ENCODE measurements around the gene CDC25A. TPM values are rescaled to one million over a fixed set of nuclear protein-coding genes. Genes with fewer than 3 reads are reported as not detected.

CDC25A gene
- total RNA-seq, 1 experiment from 2014 or later = 19.6 TPM

DNA sequence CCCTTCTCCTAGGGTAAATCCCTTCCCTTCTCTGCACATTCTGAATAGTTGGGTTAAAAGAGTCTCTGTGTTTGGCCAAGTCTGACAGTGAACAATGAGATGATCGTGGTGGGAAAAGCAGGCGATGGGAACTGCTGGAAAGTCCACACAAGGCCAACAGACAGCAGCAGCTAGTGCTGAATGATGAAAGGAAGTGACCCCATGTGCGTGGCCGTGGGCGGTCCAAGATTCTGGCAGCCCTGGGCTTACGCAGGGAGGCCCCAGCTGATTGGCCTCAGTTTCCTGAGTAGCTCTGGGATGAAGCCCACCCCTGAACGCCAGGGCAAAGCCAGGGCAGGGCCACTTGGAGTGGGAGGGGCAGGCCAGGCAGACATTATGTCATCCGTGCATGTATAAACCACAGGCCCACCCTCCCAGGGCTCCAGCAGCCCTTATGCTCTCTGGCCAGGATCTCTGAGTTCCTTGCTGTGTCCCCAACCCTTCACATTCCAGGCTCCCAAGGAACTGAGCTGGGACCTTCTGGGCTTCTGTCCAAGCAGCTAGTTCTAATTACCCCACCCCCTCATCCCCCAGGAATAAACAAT is 57.8 kb downstream of the CDC25A start:
- intact Hi-C loops (cut with micrococcal nuclease) = no loop called here
- no peak overlapping the region for H3K4me3 ChIP-seq (replicated peaks in 1 of 2; ENCODE audit: low read depth in 1 of 2, low read length in 2 of 2)
- H3K27me3 ChIP-seq (ENCODE audit: insufficient read depth, low read length) = no peaks in the 10 kb centered on the region
- H3K36me3 ChIP-seq (ENCODE audit: control insufficient read depth in 1 of 2, insufficient read depth in 2 of 2, low read length in 2 of 2) = no peaks in the 10 kb centered on the region
- ATAC-seq (no peak), DNase-seq (ENCODE audit: low read depth, low spot score) (no peak)
- TF ChIP-seq, protein P1, sequence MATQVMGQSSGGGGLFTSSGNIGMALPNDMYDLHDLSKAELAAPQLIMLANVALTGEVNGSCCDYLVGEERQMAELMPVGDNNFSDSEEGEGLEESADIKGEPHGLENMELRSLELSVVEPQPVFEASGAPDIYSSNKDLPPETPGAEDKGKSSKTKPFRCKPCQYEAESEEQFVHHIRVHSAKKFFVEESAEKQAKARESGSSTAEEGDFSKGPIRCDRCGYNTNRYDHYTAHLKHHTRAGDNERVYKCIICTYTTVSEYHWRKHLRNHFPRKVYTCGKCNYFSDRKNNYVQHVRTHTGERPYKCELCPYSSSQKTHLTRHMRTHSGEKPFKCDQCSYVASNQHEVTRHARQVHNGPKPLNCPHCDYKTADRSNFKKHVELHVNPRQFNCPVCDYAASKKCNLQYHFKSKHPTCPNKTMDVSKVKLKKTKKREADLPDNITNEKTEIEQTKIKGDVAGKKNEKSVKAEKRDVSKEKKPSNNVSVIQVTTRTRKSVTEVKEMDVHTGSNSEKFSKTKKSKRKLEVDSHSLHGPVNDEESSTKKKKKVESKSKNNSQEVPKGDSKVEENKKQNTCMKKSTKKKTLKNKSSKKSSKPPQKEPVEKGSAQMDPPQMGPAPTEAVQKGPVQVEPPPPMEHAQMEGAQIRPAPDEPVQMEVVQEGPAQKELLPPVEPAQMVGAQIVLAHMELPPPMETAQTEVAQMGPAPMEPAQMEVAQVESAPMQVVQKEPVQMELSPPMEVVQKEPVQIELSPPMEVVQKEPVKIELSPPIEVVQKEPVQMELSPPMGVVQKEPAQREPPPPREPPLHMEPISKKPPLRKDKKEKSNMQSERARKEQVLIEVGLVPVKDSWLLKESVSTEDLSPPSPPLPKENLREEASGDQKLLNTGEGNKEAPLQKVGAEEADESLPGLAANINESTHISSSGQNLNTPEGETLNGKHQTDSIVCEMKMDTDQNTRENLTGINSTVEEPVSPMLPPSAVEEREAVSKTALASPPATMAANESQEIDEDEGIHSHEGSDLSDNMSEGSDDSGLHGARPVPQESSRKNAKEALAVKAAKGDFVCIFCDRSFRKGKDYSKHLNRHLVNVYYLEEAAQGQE (IDR thresholded peaks at IDR 0.05; ENCODE audit: low read depth) = no peak
- TF ChIP-seq, protein P2, sequence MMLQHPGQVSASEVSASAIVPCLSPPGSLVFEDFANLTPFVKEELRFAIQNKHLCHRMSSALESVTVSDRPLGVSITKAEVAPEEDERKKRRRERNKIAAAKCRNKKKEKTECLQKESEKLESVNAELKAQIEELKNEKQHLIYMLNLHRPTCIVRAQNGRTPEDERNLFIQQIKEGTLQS (IDR thresholded peaks at IDR 0.05) = no peak
- no peak for TF ChIP-seq SP1 (IDR thresholded peaks at IDR 0.05; ENCODE audit: low read depth)
- H3K27ac ChIP-seq (ENCODE audit: low read depth, low read length) = no peak overlapping the region
- H3K4me2 ChIP-seq (ENCODE audit: low read length) = no peak overlapping the region
- H3K9me2 ChIP-seq (ENCODE audit: insufficient read depth) = no peaks in the 10 kb centered on the region
- H3K79me2 ChIP-seq (ENCODE audit: insufficient read depth, low read length) = no peaks in the 10 kb centered on the region
- RAD21 ChIA-PET (ENCODE audit: low non-redundant PET in 1 of 2, low total read pairs in 2 of 2, uncharacterized antibody in 2 of 2, unreplicated experiment in 2 of 2) = no interaction called here
- POLR2A ChIA-PET = no interaction called here
- H3K4me1 ChIP-seq (ENCODE audit: control insufficient read depth in 1 of 2, insufficient read depth in 2 of 2, low read length in 2 of 2) = no peaks in the 10 kb centered on the region
- CTCF ChIA-PET = no interaction called here
- no peak overlapping the region for H3K9ac ChIP-seq (ENCODE audit: low read length)
- H2AFZ ChIP-seq (ENCODE audit: low read depth, low read length, poor library complexity, severe bottlenecking) = no peak overlapping the region
- no peaks in the 10 kb centered on the region for H4K20me1 ChIP-seq (ENCODE audit: insufficient read depth)
- H3K9me3 ChIP-seq (ENCODE audit: control insufficient read depth in 1 of 2, insufficient read depth in 1 of 2, low read depth in 1 of 2, low read length in 2 of 2) = no peaks in the 10 kb centered on the region
- no TSS peak for BruUV-seq (replicated peaks)

DNA sequence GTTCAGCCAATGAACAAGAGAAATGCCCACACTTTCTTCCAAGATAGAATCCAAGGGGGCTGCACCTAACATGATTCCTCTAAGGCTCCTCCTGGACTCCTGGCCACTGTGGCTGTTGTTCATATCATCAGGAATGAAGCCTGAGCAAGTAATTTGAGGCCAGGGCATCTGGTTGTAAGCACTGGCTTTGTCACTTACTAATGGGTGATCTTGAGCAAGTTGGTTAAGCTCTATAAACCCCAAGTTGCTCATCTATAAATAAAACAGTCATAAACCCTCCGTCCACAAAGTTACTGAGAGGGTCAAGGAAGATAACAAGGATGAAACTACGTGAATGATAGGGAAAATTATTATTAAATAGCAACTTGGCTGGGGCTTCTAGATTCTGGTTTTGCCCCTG is 58.3 kb downstream of the CDC25A start:
- Histone ChIP-seq H3K9ac (ENCODE audit: low read length) (no peak overlapping the region), H3K4me2 (ENCODE audit: low read length) (no peak overlapping the region), H3K9me3 (ENCODE audit: control insufficient read depth in 1 of 2, insufficient read depth in 1 of 2, low read depth in 1 of 2, low read length in 2 of 2) (no peaks in the 10 kb centered on the region), H2AFZ (ENCODE audit: low read depth, low read length, poor library complexity, severe bottlenecking) (no peak overlapping the region), H3K27ac (ENCODE audit: low read depth, low read length) (no peak overlapping the region), H3K9me2 (ENCODE audit: insufficient read depth) (no peaks in the 10 kb centered on the region), H3K4me1 (ENCODE audit: control insufficient read depth in 1 of 2, insufficient read depth in 2 of 2, low read length in 2 of 2) (no peaks in the 10 kb centered on the region), H4K20me1 (ENCODE audit: insufficient read depth) (no peaks in the 10 kb centered on the region), H3K27me3 (ENCODE audit: insufficient read depth, low read length) (no peaks in the 10 kb centered on the region), H3K79me2 (ENCODE audit: insufficient read depth, low read length) (no peaks in the 10 kb centered on the region), H3K4me3 (replicated peaks in 1 of 2; ENCODE audit: low read depth in 1 of 2, low read length in 2 of 2) (no peak overlapping the region), H3K36me3 (ENCODE audit: control insufficient read depth in 1 of 2, insufficient read depth in 2 of 2, low read length in 2 of 2) (no peaks in the 10 kb centered on the region)
- TF ChIP-seq, protein P1 (IDR thresholded peaks at IDR 0.05; ENCODE audit: low read depth) = no peak
- TF ChIP-seq TCF7L2 (IDR thresholded peaks at IDR 0.05; ENCODE audit: borderline replicate concordance, extremely low read depth, insufficient read depth, insufficient read length) = no peak
- no peak for TF ChIP-seq ZNF274 (IDR thresholded peaks at IDR 0.05; ENCODE audit: low read depth, low read length)
- TF ChIP-seq, protein P2 (IDR thresholded peaks at IDR 0.05) = no peak
- no peak for TF ChIP-seq JUND (IDR thresholded peaks at IDR 0.05)
- TF ChIP-seq SP1 (IDR thresholded peaks at IDR 0.05; ENCODE audit: low read depth) = no peak
- ATAC-seq (no peak), DNase-seq (ENCODE audit: low read depth, low spot score) (no peak)
- no TSS peak for BruUV-seq (replicated peaks)
- RAD21 ChIA-PET (ENCODE audit: low non-redundant PET in 1 of 2, low total read pairs in 2 of 2, uncharacterized antibody in 2 of 2, unreplicated experiment in 2 of 2) = no interaction called here
- POLR2A ChIA-PET = no interaction called here
- CTCF ChIA-PET = no interaction called here
- intact Hi-C loops (cut with micrococcal nuclease) = no loop called here

All from HCT116 (cell line).